ENCODE data around the gene TTC17.
"Not testable (repeated sequence)": the region's sequence is repeated elsewhere in the genome, so short reads cannot be mapped to it uniquely, and the experiment has no call there.

Gene TTC17

GRCh38 chr11:43427971-43428370 lies 69.3 kb downstream of the TTC17 start:
- no peaks in the 10 kb centered on the region for H3K9me3 ChIP-seq (ENCODE audit: control insufficient read depth, insufficient read depth, low read depth, low read length)
- H3K4me1 ChIP-seq (ENCODE audit: control insufficient read depth, insufficient read depth, low read length), result no peaks in the 10 kb centered on the region
- TF ChIP-seq ZFP3 (tag by site-specific recombination; IDR thresholded peaks at IDR 0.05; ENCODE audit: low read depth) (no peak), KLF16 (tag by site-specific recombination; IDR thresholded peaks at IDR 0.05) (no peak), ZNF433 (tag by site-specific recombination; IDR thresholded peaks at IDR 0.05; ENCODE audit: low read depth) (no peak), ZNF280D (tag by site-specific recombination; IDR thresholded peaks at IDR 0.05) (no peak), ZNF555 (tag by site-specific recombination; conservative IDR thresholded peaks at IDR 0.05) (no peak), GLIS1 (tag by site-specific recombination; IDR thresholded peaks at IDR 0.05) (no peak), ZNF501 (tag by site-specific recombination; IDR thresholded peaks at IDR 0.05) (no peak), ZBTB11 (tag by site-specific recombination; conservative IDR thresholded peaks at IDR 0.05; ENCODE audit: low read depth) (no peak), ZNF768 (tag by site-specific recombination; IDR thresholded peaks at IDR 0.05) (no peak)
- TF ChIP-seq, protein P1, sequence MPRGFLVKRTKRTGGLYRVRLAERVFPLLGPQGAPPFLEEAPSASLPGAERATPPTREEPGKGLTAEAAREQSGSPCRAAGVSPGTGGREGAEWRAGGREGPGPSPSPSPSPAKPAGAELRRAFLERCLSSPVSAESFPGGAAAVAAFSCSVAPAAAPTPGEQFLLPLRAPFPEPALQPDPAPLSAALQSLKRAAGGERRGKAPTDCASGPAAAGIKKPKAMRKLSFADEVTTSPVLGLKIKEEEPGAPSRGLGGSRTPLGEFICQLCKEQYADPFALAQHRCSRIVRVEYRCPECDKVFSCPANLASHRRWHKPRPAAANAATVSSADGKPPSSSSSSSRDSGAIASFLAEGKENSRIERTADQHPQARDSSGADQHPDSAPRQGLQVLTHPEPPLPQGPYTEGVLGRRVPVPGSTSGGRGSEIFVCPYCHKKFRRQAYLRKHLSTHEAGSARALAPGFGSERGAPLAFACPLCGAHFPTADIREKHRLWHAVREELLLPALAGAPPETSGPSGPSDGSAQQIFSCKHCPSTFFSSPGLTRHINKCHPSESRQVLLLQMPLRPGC (tag by site-specific recombination; IDR thresholded peaks at IDR 0.05), result no peak
- TF ChIP-seq, protein P2, sequence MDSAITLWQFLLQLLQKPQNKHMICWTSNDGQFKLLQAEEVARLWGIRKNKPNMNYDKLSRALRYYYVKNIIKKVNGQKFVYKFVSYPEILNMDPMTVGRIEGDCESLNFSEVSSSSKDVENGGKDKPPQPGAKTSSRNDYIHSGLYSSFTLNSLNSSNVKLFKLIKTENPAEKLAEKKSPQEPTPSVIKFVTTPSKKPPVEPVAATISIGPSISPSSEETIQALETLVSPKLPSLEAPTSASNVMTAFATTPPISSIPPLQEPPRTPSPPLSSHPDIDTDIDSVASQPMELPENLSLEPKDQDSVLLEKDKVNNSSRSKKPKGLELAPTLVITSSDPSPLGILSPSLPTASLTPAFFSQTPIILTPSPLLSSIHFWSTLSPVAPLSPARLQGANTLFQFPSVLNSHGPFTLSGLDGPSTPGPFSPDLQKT (IDR thresholded peaks at IDR 0.05; ENCODE audit: borderline replicate concordance, low read depth, low read length), result no peak
- TF ChIP-seq, protein P3, sequence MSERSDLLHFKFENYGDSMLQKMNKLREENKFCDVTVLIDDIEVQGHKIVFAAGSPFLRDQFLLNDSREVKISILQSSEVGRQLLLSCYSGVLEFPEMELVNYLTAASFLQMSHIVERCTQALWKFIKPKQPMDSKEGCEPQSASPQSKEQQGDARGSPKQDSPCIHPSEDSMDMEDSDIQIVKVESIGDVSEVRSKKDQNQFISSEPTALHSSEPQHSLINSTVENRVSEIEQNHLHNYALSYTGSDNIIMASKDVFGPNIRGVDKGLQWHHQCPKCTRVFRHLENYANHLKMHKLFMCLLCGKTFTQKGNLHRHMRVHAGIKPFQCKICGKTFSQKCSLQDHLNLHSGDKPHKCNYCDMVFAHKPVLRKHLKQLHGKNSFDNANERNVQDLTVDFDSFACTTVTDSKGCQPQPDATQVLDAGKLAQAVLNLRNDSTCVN (tag by site-specific recombination; optimal IDR thresholded peaks at IDR 0.05), result no peak
- no peak overlapping the region for H3K4me3 ChIP-seq (ENCODE audit: low read depth, low read length)
- H3K36me3 ChIP-seq (ENCODE audit: control insufficient read depth in 2 of 2, insufficient read depth in 1 of 2, low read length in 2 of 2), result peaks cover 0 to 28% of the 10 kb centered on the region in 2 experiments; a peak in 2 of 3 replicates
- ChIA-PET CTCF (interaction anchor here (0.6 to 1.1 kb wide), 2 partner anchors 9 to 74 kb away, joined by 3 to 7 read pairs; no protein-coding TSS in a partner anchor), POLR2A (no interaction called here)
- no peak overlapping the region for H3K27ac ChIP-seq (ENCODE audit: extremely low read depth, low read depth, low read length)

GRCh38 chr11:43430916-43431315 lies 72.2 kb downstream of the TTC17 start:
- CTCF ChIA-PET, result interaction anchor here (0.9 kb wide), 1 partner anchor 12 kb away, joined by 3 read pairs; no protein-coding TSS in a partner anchor
- POLR2A ChIA-PET; H3K4me1 ChIP-seq (ENCODE audit: control insufficient read depth, insufficient read depth, low read length); H3K9me3 ChIP-seq (ENCODE audit: control insufficient read depth, insufficient read depth, low read depth, low read length); H3K27ac ChIP-seq (ENCODE audit: extremely low read depth, low read depth, low read length); H3K4me3 ChIP-seq (ENCODE audit: low read depth, low read length): not testable (repeated sequence)
- TF ChIP-seq ZNF146 (tag by site-specific recombination; IDR thresholded peaks at IDR 0.05), result peak; percentile 95
- H3K36me3 ChIP-seq (ENCODE audit: control insufficient read depth in 2 of 2, insufficient read depth in 1 of 2, low read length in 2 of 2), result peaks cover 0 to 28% of the 10 kb centered on the region in 2 experiments; a peak in 1 of 3 replicates
